ENCODE results near the gene PTEN.

DNA sequence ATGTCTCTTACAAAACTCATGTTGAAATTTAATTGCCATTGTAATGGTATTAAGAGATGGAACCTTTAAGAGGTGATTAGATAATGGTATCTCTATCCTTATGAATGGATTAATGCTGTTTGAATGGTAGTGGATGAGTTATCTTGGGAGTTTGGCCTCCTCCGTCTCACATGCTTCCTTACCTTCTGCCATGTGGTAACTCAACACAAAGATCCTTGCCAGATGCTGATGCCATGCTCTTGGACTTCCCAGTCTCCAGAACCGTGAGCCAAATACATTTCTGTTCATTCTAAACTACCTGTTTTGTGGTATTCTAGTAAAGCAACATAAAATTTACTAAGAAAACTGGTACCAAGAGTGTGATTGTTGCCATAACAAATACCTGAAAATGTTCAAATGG is 23.2 kb downstream of the PTEN start:
- TF ChIP-seq, protein P1, sequence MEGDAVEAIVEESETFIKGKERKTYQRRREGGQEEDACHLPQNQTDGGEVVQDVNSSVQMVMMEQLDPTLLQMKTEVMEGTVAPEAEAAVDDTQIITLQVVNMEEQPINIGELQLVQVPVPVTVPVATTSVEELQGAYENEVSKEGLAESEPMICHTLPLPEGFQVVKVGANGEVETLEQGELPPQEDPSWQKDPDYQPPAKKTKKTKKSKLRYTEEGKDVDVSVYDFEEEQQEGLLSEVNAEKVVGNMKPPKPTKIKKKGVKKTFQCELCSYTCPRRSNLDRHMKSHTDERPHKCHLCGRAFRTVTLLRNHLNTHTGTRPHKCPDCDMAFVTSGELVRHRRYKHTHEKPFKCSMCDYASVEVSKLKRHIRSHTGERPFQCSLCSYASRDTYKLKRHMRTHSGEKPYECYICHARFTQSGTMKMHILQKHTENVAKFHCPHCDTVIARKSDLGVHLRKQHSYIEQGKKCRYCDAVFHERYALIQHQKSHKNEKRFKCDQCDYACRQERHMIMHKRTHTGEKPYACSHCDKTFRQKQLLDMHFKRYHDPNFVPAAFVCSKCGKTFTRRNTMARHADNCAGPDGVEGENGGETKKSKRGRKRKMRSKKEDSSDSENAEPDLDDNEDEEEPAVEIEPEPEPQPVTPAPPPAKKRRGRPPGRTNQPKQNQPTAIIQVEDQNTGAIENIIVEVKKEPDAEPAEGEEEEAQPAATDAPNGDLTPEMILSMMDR (IDR thresholded peaks at IDR 0.05) = no peak
- TF ChIP-seq POLR2A (IDR thresholded peaks at IDR 0.05) = no peak
- no peak for TF ChIP-seq POLR2AphosphoS5 (IDR thresholded peaks at IDR 0.05)

Data from breast epithelium (tissue), 3 donors.